Prostate gland (tissue), 2 donors: ENCODE results near the gene SPINK2. TPM values are rescaled to one million over a fixed set of nuclear protein-coding genes. Genes with fewer than 3 reads are reported as not detected.

Experiments used
- DNase-seq: peaks from one replicate; pipeline ENCODE4 v3.0.0-alpha.2; 2019; ENCODE audit warnings: low spot score
- H3K27ac ChIP-seq, 2 donors: fragments of 200-600 bp; sonication (generic); 2 replicates each; pipeline ENCODE4 v1.5.1; 2017 to 2019
- H3K27me3 ChIP-seq: fragments of 200-600 bp; sonication (generic); replicated peaks from 2 replicates; pipeline ENCODE4 v1.5.1; 2019; ENCODE audit not compliant: insufficient read depth
- H3K36me3 ChIP-seq, 2 donors: fragments of 200-600 bp; sonication (generic); 1 replicate in 1 of 2; 2 replicates in 1 of 2; pipeline versions ENCODE4 v1.5.1 to v1.8.1; 2017 to 2019
- H3K4me1 ChIP-seq: fragments of 200-600 bp; sonication (generic); replicated peaks from 2 replicates; pipeline ENCODE4 v1.5.1; 2019
- H3K4me3 ChIP-seq, 2 donors: fragments of 200-600 bp; sonication (generic); 2 replicates each; pipeline ENCODE4 v1.5.1; 2017 to 2019
- H3K9me3 ChIP-seq: fragments of 200-600 bp; sonication (generic); 2 replicates; pipeline ENCODE4 v1.5.1; 2017
- CTCF ChIP-seq, 4 experiments: fragments of 200-600 bp in 2 of 4; fragments of 450-650 bp in 2 of 4; sonication (generic) in 2 of 4; IDR thresholded peaks; 1 replicate in 3 of 4; 2 replicates in 1 of 4; pipeline ENCODE4 v1.5.1; 2016 to 2019; ENCODE audit warnings: antibody characterized with exemption in 4 of 4, mild to moderate bottlenecking in 2 of 4, moderate library complexity in 2 of 4
- POLR2A ChIP-seq: fragments of 450-650 bp; IDR thresholded peaks from one replicate; pipeline ENCODE4 v1.6.1; 2016; ENCODE audit warnings: antibody characterized with exemption, mild to moderate bottlenecking
- POLR2AphosphoS5 ChIP-seq: sonication (generic); formaldehyde crosslinking; IDR thresholded peaks from one replicate; pipeline ENCODE4 v1.6.1; 2017; ENCODE audit warnings: antibody characterized with exemption
- WGBS: methylation state at CpG from one replicate; pipeline ENCODE4 v1.1.5; 2018; 5-methylcytosine and 5-hydroxymethylcytosine counted together
- intact Hi-C: fragments of 100-400 bp; cut with DNase I; formaldehyde crosslinking; loops from one replicate; pipeline ENCODE4 v1.14.2; 2022
- total RNA-seq, 2 donors: library from RNA; depleted of rRNA; stranded (reverse); fragments of >200 nt; gene quantifications; one replicate each; pipeline ENCODE4 v1.1.0, GENCODE V29; 2016

Gene SPINK2
- total RNA-seq, 2 donors from 2014 or later = 53.4 TPM; not detected in 1

GRCh38 chr4:56860781-56861180, 39.3 kb upstream of the SPINK2 start:
- Histone ChIP-seq H3K4me1 (no peaks in the 10 kb centered on the region), H3K4me3 (no peak overlapping the region), H3K27me3 (no peaks in the 10 kb centered on the region), H3K36me3 (no peaks in the 10 kb centered on the region), H3K9me3 (no peaks in the 10 kb centered on the region), H3K27ac (no peak overlapping the region)
- intact Hi-C loops = no loop called here
- DNase-seq = no peak
- WGBS = 69% methylated on average over 3 of the region's 3 CpGs
- no peak for TF ChIP-seq POLR2AphosphoS5
- no peak for TF ChIP-seq POLR2A
- no peak for TF ChIP-seq CTCF (IDR thresholded peaks at IDR 0.05)

- intact Hi-C loops = no loop called here
- no peak overlapping the region for H3K27ac ChIP-seq
- DNase-seq = no peak
- TF ChIP-seq POLR2A (no peak), POLR2AphosphoS5 (no peak), CTCF (IDR thresholded peaks at IDR 0.05) (no peak)
- H3K4me3 ChIP-seq = no peak overlapping the region
- H3K27me3 ChIP-seq = no peaks in the 10 kb centered on the region
- over 99% methylated on average over 5 of the region's 5 CpGs for WGBS
- no peaks in the 10 kb centered on the region for H3K36me3 ChIP-seq
- H3K4me1 ChIP-seq = no peaks in the 10 kb centered on the region
- H3K9me3 ChIP-seq = no peaks in the 10 kb centered on the region
Measured at GRCh38 chr4:56859841-56860240, 38.3 kb upstream of the SPINK2 start.

GRCh38 chr4:56857601-56858309, 36.3 kb upstream of the SPINK2 start:
- WGBS = 83% methylated on average over 2 of the region's 2 CpGs
- TF ChIP-seq POLR2A (no peak), POLR2AphosphoS5 (no peak), CTCF (IDR thresholded peaks at IDR 0.05) (no peak)
- Histone ChIP-seq H3K4me3 (no peak overlapping the region), H3K9me3 (no peaks in the 10 kb centered on the region), H3K27me3 (no peaks in the 10 kb centered on the region), H3K4me1 (no peaks in the 10 kb centered on the region), H3K27ac (no peak overlapping the region), H3K36me3 (no peaks in the 10 kb centered on the region)
- intact Hi-C loops = no loop called here
- no peak for DNase-seq

- 39% methylated on average over 5 of the region's 5 CpGs for WGBS
- intact Hi-C loops = no loop called here
Measured at GRCh38 chr4:56856656-56857055, 35.2 kb upstream of the SPINK2 start.

GRCh38 chr4:56850910-56851309, 29.4 kb upstream of the SPINK2 start:
- no peaks in the 10 kb centered on the region for H3K9me3 ChIP-seq
- TF ChIP-seq CTCF (IDR thresholded peaks at IDR 0.05) = no peak
- TF ChIP-seq POLR2A = no peak
- no peak for TF ChIP-seq POLR2AphosphoS5
- intact Hi-C loops = no loop called here

More at GRCh38 chr4:56856656-56857055, 35.2 kb upstream of the SPINK2 start:
- H3K27ac ChIP-seq = no peak overlapping the region
- H3K36me3 ChIP-seq = no peaks in the 10 kb centered on the region
- TF ChIP-seq POLR2AphosphoS5 = no peak
- H3K27me3 ChIP-seq = no peaks in the 10 kb centered on the region
- no peaks in the 10 kb centered on the region for H3K9me3 ChIP-seq
- no peak overlapping the region for H3K4me3 ChIP-seq
- no peaks in the 10 kb centered on the region for H3K4me1 ChIP-seq
- DNase-seq = no peak

More at GRCh38 chr4:56850910-56851309, 29.4 kb upstream of the SPINK2 start:
- WGBS = 83% methylated on average over 1 of the region's 1 CpG
- Histone ChIP-seq H3K4me1 (no peaks in the 10 kb centered on the region), H3K27ac (no peak overlapping the region), H3K4me3 (no peak overlapping the region), H3K27me3 (no peaks in the 10 kb centered on the region), H3K36me3 (no peaks in the 10 kb centered on the region)
- no peak for DNase-seq
